NCI-H2029 (cell line): ENCODE results near the gene CHRNE.
A peak's percentile ranks its signal among the peaks of the same experiment; 100 is the strongest.
"Not testable (repeated sequence)": the region's sequence is repeated elsewhere in the genome, so short reads cannot be mapped to it uniquely, and the experiment has no call there.

Experiments used
- DNase-seq: peaks from one replicate; lab custom pipeline; 2025; lab: John Stamatoyannopoulos, UW

The CHRNE gene

GRCh38 chr17:4939796-4940554 is 37.1 kb upstream of the CHRNE start, which contains the start of the genes RNF167 and SLC25A11:
TSS of gene RNF167 (plus strand) at chr17:4940268. CDS start at chr17:4940910, 642 bp downstream.
TSS of gene SLC25A11 (minus strand) at chr17:4940046. CDS start at chr17:4939910, 136 bp downstream.
- peak; percentile 93 for DNase-seq

- no peak for DNase-seq
Observed at GRCh38 chr17:4939546-4939795, 36.6 kb upstream of the CHRNE start.

GRCh38 chr17:4938688-4939545 is 36.0 kb upstream of the CHRNE start:
- DNase-seq: no peak

- DNase-seq: no peak
Observed at GRCh38 chr17:4938069-4938491, 35.2 kb upstream of the CHRNE start.

- no peak for DNase-seq
Observed at GRCh38 chr17:4937553-4937952, 34.7 kb upstream of the CHRNE start.

DNA sequence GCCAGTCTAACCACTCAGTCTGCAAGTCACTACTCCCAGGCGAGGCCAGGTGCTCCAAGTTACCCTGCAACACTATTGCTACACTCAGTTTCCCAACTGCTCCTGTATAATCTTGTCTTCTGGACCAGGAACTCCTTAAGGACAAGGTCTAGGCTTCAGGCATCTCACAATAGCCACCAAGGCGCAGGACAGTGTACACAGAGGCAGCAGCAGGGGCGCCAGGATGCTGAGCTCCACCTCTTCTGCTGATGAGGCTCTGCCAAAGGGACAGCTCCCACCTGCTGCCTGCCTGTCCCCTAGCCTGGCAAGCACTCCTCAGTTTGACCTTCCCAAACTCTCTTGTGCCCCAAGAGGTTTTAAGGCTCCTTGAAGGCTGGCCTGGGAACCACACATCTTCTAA is 33.5 kb upstream of the CHRNE start:
- no peak for DNase-seq

DNA sequence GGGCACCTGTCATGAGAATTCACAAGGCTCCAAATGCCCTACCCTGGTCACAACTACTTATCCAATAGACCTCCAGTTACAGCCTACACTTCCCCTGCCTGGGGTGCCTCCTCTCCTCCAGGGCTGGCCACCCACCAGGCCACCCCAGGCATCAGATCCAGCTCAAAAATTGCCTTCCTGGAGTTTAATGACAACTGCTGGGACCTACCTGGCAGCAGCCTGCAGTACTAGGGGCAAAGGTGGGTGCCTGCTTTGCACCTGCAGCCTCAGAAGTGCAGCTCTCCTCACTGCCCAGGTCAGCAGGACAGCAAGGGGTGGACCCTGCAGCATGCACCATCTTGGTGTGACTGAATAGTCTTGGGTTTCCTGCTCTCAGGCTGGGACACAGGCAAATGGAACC is 32.8 kb upstream of the CHRNE start:
- no peak for DNase-seq

DNA sequence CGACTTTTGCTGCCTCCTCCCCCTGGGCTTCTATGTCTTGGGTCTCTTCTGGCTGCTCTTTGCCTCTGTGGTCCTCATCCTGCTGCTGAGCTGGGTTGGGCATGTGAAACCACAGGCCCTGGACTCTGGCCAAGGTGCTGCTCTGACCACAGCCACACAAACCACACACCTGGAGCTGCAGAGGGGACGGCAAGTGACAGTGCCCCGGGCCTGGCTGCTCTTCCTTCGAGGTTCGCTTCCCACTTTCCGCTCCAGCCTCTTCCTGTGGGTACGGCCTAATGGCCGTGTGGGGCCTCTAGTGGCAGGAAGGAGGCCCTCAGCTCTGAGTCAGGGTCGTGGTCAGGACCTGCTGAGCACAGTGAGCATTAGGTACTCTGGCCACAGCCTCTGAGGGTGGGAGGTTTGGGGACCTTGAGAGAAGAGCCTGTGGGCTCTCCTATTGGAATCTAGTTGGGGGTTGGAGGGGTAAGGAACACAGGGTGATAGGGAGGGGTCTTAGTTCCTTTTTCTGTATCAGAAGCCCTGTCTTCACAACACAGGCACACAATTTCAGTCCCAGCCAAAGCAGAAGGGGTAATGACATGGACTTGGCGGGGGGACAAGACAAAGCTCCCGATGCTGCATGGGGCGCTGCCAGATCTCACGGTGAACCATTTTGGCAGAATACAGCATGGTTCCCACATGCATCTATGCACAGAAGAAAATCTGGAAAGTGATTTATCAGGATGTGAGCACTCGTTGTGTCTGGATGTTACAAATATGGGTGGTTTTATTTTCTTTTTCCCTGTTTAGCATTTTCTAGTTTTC is 31.5 kb upstream of the CHRNE start:
- DNase-seq: peak; percentile 14

DNA sequence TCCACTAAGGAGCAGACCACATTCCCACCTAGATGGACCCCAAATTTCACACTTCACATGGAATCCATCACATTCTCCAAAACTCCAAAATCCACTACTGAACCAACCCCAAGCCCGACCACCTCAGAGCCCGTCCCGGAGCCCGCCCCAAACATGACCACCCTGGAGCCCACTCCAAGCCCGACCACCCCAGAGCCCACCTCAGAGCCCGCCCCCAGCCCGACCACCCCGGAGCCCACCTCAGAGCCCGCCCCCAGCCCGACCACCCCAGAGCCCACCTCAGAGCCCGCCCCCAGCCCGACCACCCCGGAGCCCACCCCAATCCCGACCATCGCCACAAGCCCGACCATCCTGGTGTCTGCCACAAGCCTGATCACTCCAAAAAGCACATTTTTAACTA is 30.7 kb upstream of the CHRNE start:
- DNase-seq: no peak

DNA sequence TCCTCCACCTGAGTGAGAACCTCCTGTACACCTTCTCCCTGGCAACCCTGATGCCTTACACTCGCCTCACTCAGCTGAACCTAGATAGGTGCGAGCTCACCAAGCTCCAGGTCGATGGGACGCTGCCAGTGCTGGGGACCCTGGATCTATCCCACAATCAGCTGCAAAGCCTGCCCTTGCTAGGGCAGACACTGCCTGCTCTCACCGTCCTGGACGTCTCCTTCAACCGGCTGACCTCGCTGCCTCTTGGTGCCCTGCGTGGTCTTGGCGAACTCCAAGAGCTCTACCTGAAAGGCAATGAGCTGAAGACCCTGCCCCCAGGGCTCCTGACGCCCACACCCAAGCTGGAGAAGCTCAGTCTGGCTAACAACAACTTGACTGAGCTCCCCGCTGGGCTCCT is 29.9 kb upstream of the CHRNE start:
- no peak for DNase-seq

GRCh38 chr17:4931963-4932362 is 29.1 kb upstream of the CHRNE start, which contains the start of gene GP1BA:
TSS of gene GP1BA (plus strand) at chr17:4932277. CDS start at chr17:4932605, 328 bp downstream.
- no peak for DNase-seq

GRCh38 chr17:4928881-4929280 is 26.0 kb upstream of the CHRNE start:
- no peak for DNase-seq

- DNase-seq: not testable (repeated sequence)
Observed at GRCh38 chr17:4926577-4927335, 23.9 kb upstream of the CHRNE start.

- DNase-seq: no peak
Observed at GRCh38 chr17:4921320-4921719, 18.4 kb upstream of the CHRNE start.

DNA sequence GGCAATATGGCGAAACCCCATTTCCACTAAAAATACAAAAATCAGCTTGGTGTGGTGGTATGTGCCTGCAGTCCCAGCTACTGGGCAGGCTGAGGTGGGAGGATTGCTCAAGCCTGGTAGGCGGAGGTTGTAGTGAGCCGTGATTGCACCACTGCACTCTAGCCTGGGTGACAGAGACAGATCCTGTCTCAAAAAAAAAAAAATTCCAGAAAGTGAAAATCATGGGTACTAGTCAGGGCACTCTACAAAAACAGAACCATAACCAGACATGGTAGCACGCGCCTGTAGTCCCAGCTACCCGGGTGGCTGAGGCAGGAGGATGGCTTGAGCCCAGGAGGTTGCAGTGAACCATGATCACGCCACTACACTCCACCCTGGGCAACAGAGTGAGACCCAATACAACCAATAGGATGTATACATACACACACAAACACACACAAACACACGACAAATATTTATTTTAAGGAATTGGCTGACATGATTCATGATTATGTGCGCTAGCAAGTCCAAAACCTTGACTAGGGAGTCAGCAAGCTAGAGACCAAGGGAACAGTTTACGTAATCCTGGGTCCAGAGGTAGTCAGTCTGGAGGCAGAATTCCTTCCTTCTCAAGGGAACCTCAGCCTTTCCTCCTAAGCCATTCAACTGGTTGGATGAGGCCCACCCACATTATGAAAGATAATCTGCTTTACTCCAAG is 17.6 kb upstream of the CHRNE start:
- no peak for DNase-seq

DNA sequence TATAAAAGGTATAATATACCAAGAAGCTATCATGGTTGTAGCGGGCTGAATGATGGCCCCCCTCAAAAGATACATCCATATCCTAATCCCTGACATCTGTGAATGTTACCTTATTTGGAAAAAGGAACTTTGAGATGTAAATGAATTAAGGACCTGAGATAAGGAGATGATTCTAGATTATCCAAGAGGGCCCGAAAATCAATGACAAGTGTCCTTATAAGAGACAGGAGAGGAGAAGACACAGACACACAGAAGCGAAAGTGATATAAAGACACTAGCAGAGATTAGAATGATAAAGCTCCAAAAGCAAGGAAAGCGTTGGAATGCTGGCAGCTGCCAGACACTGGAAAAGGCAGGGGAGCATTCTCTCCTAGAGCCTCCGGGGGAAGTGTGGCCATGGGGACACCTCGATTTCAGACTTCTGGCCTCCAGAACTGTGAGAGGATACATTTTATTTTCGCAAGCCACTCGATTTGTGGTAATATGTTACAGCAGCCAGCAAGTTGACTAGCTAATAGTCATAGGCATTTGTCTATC is 16.7 kb upstream of the CHRNE start:
- no peak for DNase-seq

DNA sequence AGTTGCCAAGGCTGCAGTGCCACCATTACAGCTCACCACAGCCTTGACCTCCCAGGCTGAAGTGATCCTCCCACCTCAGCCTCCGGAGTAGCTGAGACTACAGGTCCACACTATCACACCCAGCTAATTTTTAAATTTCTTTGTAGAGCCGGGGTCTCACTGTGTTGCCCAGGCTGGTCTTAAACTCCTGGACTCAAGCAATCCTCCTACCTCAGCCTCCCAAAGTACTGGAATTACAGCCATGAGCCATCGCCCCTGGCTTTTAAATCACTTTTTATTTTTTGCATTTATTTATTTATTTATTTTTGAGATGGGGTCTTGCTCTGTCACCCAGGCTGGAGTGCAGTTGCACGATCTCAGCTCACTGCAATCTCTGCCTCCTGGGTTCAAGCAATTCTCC is 11.7 kb upstream of the CHRNE start:
- DNase-seq: not testable (repeated sequence)

- DNase-seq: no peak
Observed at GRCh38 chr17:4913994-4914393, 11.1 kb upstream of the CHRNE start.

DNA sequence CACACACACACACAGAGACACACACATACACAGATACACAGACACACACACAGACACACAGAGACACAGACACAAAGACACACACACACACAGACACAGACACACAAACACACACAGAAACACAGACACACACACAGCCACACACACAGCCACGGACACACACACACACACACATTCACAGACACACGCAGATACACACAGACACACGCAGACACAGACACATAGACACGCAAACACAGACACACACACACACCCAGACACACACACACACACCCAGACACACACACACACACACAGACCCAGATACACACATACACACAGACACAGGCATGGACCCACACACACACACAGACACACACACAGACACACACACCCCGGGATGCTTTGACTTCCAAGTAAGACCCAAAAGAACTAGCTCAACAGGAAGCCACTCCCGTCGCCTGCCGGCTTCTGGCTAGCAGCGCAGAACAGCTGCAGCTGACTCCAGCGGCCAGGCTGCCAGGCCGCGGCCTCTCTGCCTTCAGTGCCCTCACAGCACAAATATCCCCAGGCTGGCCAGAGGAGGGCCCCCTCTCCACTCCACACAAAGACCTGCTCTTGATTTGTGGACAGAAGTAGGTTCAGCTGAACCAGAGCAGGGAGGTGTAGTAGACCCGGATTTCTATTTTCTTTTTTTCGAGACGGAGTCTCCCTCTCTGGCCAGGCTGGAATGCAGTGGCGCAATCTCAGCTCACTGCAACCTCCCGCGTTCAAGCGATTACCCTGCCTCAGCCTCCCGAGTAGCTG is 6.0 kb upstream of the CHRNE start:
- DNase-seq: peak; percentile 58

- no peak for DNase-seq
Observed at GRCh38 chr17:4908301-4908700, 5.4 kb upstream of the CHRNE start.
